H9 (cell line): ENCODE measurements around the gene MYH14. TPM values are rescaled to one million over a fixed set of nuclear protein-coding genes. Genes with fewer than 3 reads are reported as not detected.
"Not testable (repeated sequence)": the region's sequence is repeated elsewhere in the genome, so short reads cannot be mapped to it uniquely, and the experiment has no call there.

ENCODE experiments used
- DNase-seq: peaks from one replicate; pipeline ENCODE4 v3.0.0-alpha.2; 2017
- H2AFZ ChIP-seq: one replicate; pipeline ENCODE4 v1.6.1; 2013; ENCODE audit warnings: mild to moderate bottlenecking, low read length, control low read depth, moderate library complexity
- H2AK5ac ChIP-seq: 2 replicates; pipeline ENCODE4 v1.6.1; 2013; ENCODE audit warnings: low read length, control low read depth, mixed read lengths; ENCODE audit not compliant: insufficient read length
- H2BK120ac ChIP-seq: one replicate; pipeline ENCODE4 v1.6.1; 2013; ENCODE audit warnings: low read depth, mild to moderate bottlenecking, low read length, control low read depth, inconsistent platforms; ENCODE audit not compliant: poor library complexity, severe bottlenecking
- H2BK12ac ChIP-seq: 2 replicates; pipeline ENCODE4 v1.6.1; 2013; ENCODE audit warnings: low read length, control low read depth, mixed read lengths, low read depth; ENCODE audit not compliant: insufficient read length
- H2BK15ac ChIP-seq: 2 replicates; pipeline ENCODE4 v1.6.1; 2013; ENCODE audit warnings: low read depth, low read length, control low read depth
- H2BK20ac ChIP-seq: one replicate; pipeline ENCODE4 v1.6.1; 2013; ENCODE audit warnings: low read depth, mild to moderate bottlenecking, low read length, control low read depth, inconsistent platforms; ENCODE audit not compliant: poor library complexity, severe bottlenecking
- H2BK5ac ChIP-seq: 2 replicates; pipeline ENCODE4 v1.6.1; 2013; ENCODE audit warnings: low read length, control low read depth, mixed read lengths; ENCODE audit not compliant: insufficient read length
- H3K14ac ChIP-seq: 2 replicates; pipeline ENCODE4 v1.6.1; 2013; ENCODE audit warnings: low read length, control low read depth; ENCODE audit not compliant: insufficient read depth
- H3K18ac ChIP-seq: 2 replicates; pipeline ENCODE4 v1.6.1; 2013; ENCODE audit warnings: low read depth, mild to moderate bottlenecking, mixed read lengths, low read length, control low read depth; ENCODE audit not compliant: insufficient read length
- H3K23ac ChIP-seq: 2 replicates; pipeline ENCODE4 v1.6.1; 2013; ENCODE audit warnings: low read length, control low read depth, mixed read lengths, low read depth; ENCODE audit not compliant: insufficient read length
- H3K23me2 ChIP-seq: 2 replicates; pipeline ENCODE4 v1.6.1; 2013; ENCODE audit warnings: low read depth, mild to moderate bottlenecking, mixed read lengths, low read length, control low read depth; ENCODE audit not compliant: insufficient read length, poor library complexity, severe bottlenecking
- H3K27ac ChIP-seq: 2 replicates; pipeline ENCODE4 v1.5.1; 2013; ENCODE audit warnings: low read length, control low read depth, mixed read lengths, low read depth; ENCODE audit not compliant: insufficient read length
- H3K27me3 ChIP-seq: 2 replicates; pipeline ENCODE4 v1.6.1; 2013; ENCODE audit warnings: low read length, control low read depth, inconsistent platforms; ENCODE audit not compliant: insufficient read depth
- H3K4ac ChIP-seq: 2 replicates; pipeline ENCODE4 v1.6.1; 2013; ENCODE audit warnings: low read depth, mild to moderate bottlenecking, control low read depth, inconsistent platforms, low read length, moderate library complexity
- H3K4me1 ChIP-seq: 2 replicates; pipeline ENCODE4 v1.6.1; 2013; ENCODE audit warnings: low read length, control low read depth, inconsistent platforms; ENCODE audit not compliant: insufficient read depth
- H3K4me2 ChIP-seq: 2 replicates; pipeline ENCODE4 v1.6.1; 2013; ENCODE audit warnings: low read length, control low read depth, mixed read lengths; ENCODE audit not compliant: insufficient read length, insufficient read depth
- H3K56ac ChIP-seq: 2 replicates; pipeline ENCODE4 v1.6.1; 2013; ENCODE audit warnings: low read depth, mild to moderate bottlenecking, mixed read lengths, low read length, control low read depth; ENCODE audit not compliant: insufficient read length
- H3K79me1 ChIP-seq: 2 replicates; pipeline ENCODE4 v1.6.1; 2013; ENCODE audit warnings: low read depth, mild to moderate bottlenecking, moderate library complexity, low read length, control low read depth, inconsistent platforms; ENCODE audit not compliant: insufficient read depth, poor library complexity, severe bottlenecking
- H3K79me2 ChIP-seq: 2 replicates; pipeline ENCODE4 v1.6.1; 2013; ENCODE audit warnings: low read length, control low read depth, inconsistent platforms; ENCODE audit not compliant: insufficient read depth
- H3K9ac ChIP-seq: 2 replicates; pipeline ENCODE4 v1.6.1; 2013; ENCODE audit warnings: low read length, control low read depth, mixed read lengths; ENCODE audit not compliant: insufficient read length; ENCODE audit errors: extremely low read depth
- H3K9me3 ChIP-seq: one replicate; pipeline ENCODE4 v1.6.1; 2013; ENCODE audit warnings: low read depth, low read length, inconsistent platforms; ENCODE audit not compliant: control insufficient read depth
- H3T11ph ChIP-seq: one replicate; pipeline ENCODE4 v1.6.1; 2013; ENCODE audit warnings: mild to moderate bottlenecking, low read length, control low read depth, inconsistent platforms
- H4K20me1 ChIP-seq: one replicate; pipeline ENCODE4 v1.6.1; 2013; ENCODE audit not compliant: control insufficient read depth, insufficient read length, insufficient read depth
- H4K5ac ChIP-seq: 2 replicates; pipeline ENCODE4 v1.6.1; 2013; ENCODE audit warnings: low read depth, mild to moderate bottlenecking, mixed read lengths, low read length, control low read depth; ENCODE audit not compliant: insufficient read length
- H4K8ac ChIP-seq: replicated peaks from 2 replicates; pipeline ENCODE4 v1.6.1; 2013; ENCODE audit warnings: low read length, control low read depth, mixed read lengths, low read depth; ENCODE audit not compliant: insufficient read length
- H4K91ac ChIP-seq: 2 replicates; pipeline ENCODE4 v1.6.1; 2013; ENCODE audit warnings: low read depth, mild to moderate bottlenecking, moderate library complexity, mixed read lengths, low read length, control low read depth; ENCODE audit not compliant: insufficient read length
- H3K27ac Mint-ChIP-seq, 3 experiments: 2 replicates in 2 of 3; 3 replicates in 1 of 3; pipeline ENCODE4 v1.8.0; 2020 to 2021; ENCODE audit warnings: mixed read lengths in 3 of 3, mild to moderate bottlenecking in 1 of 3, moderate library complexity in 1 of 3
- H3K27me3 Mint-ChIP-seq: 2 replicates; pipeline ENCODE4 v1.8.0; 2021; ENCODE audit warnings: low read depth, mild to moderate bottlenecking, moderate library complexity, mixed read lengths
- H3K36me3 Mint-ChIP-seq, 3 experiments: 2 replicates in 2 of 3; 3 replicates in 1 of 3; pipeline ENCODE4 v1.8.0; 2020 to 2021; ENCODE audit warnings: low read depth in 3 of 3, mixed read lengths in 3 of 3; ENCODE audit not compliant: insufficient read depth in 1 of 3
- H3K4me1 Mint-ChIP-seq, 2 experiments: 2 replicates each; pipeline ENCODE4 v1.8.0; 2020; ENCODE audit warnings: mixed read lengths in 2 of 2
- H3K4me3 Mint-ChIP-seq, 2 experiments: 2 replicates in 1 of 2; 3 replicates in 1 of 2; pipeline ENCODE4 v1.8.0; 2020 to 2021; ENCODE audit warnings: mild to moderate bottlenecking in 2 of 2, mixed read lengths in 2 of 2, moderate library complexity in 1 of 2
- H3K9me3 Mint-ChIP-seq, 2 experiments: 2 replicates in 1 of 2; 3 replicates in 1 of 2; pipeline ENCODE4 v1.8.0; 2020; ENCODE audit warnings: mild to moderate bottlenecking in 2 of 2, mixed read lengths in 2 of 2, moderate library complexity in 1 of 2
- CTCF ChIP-seq: fragments of 200-600 bp; sonication (generic); conservative IDR thresholded peaks from 3 replicates; pipeline ENCODE4 v1.8.0; 2021; ENCODE audit warnings: antibody characterized with exemption, mild to moderate bottlenecking
- WGBS: extraction: QIAGEN DNeasy Blood & Tissue Kit; methylation state at CpG from one replicate; pipeline ENCODE4 v1.1.7; 2013; ENCODE audit warnings: missing lambda C conversion rate, low lambda C conversion rate, mixed read lengths; ENCODE audit not compliant: insufficient read length; ENCODE audit errors: extremely low coverage; 5-methylcytosine and 5-hydroxymethylcytosine counted together
- total RNA-seq: library from RNA; stranded (reverse); gene quantifications from 2 replicates; pipeline ENCODE4 v1.2.1, GENCODE V29; 2021

The MYH14 gene
- total RNA-seq, 1 experiment from 2014 or later = 27.7 TPM

- H2AK5ac ChIP-seq = no peak overlapping the region
- no peak overlapping the region for H2AFZ ChIP-seq
- H3K23ac ChIP-seq = no peak overlapping the region
- no peak overlapping the region for H4K8ac ChIP-seq
- no peak overlapping the region for H2BK120ac ChIP-seq
- H3K79me1 ChIP-seq = no peaks in the 10 kb centered on the region
- no peak overlapping the region for H3K4ac ChIP-seq
- H3K9me3 ChIP-seq = no peaks in the 10 kb centered on the region
- no peak overlapping the region for H4K5ac ChIP-seq
- no peak for DNase-seq
- peaks cover 1% of the 10 kb centered on the region; the same call in 1 of the 2 replicates for H3K4me1 ChIP-seq
- H3K9ac ChIP-seq = no peak overlapping the region
- no peak overlapping the region for H2BK12ac ChIP-seq
- H3K27me3 Mint-ChIP-seq = no peaks in the 10 kb centered on the region; the same call in 1 of the 2 replicates
- no peak overlapping the region for H3T11ph ChIP-seq
- H3K9me3 Mint-ChIP-seq = no peaks in the 10 kb centered on the region; a peak in 1 of 5 replicates
- no peak overlapping the region for H2BK15ac ChIP-seq
- H3K27ac Mint-ChIP-seq = peak overlapping the region in 1 of 3 experiments; percentile 32; a peak in 1 of 7 replicates
- H3K36me3 Mint-ChIP-seq = no peaks in the 10 kb centered on the region
- H3K23me2 ChIP-seq = no peaks in the 10 kb centered on the region
- H3K4me3 Mint-ChIP-seq = no peak overlapping the region
- no peak overlapping the region for H3K4me2 ChIP-seq
- TF ChIP-seq CTCF = no peak
- no peaks in the 10 kb centered on the region for H3K27me3 ChIP-seq
- H3K56ac ChIP-seq = no peak overlapping the region
- H3K4me1 Mint-ChIP-seq = peaks cover 3 to 5% of the 10 kb centered on the region in 2 experiments
- H3K79me2 ChIP-seq = no peaks in the 10 kb centered on the region
- H4K91ac ChIP-seq = no peak overlapping the region
- H3K18ac ChIP-seq = no peak overlapping the region
- H3K27ac ChIP-seq = no peak overlapping the region
- H4K20me1 ChIP-seq = no peaks in the 10 kb centered on the region
- H2BK20ac ChIP-seq = no peak overlapping the region
- no CpG with 5 or more reads among the region's 4 CpGs for WGBS
- no peak overlapping the region for H2BK5ac ChIP-seq
- no peak overlapping the region for H3K14ac ChIP-seq
Measured at GRCh38 chr19:50352242-50352641, 148.8 kb downstream of the MYH14 start.

GRCh38 chr19:50353487-50353880 lies 150.1 kb downstream of the MYH14 start:
- H3K4ac ChIP-seq, H3K4me1 ChIP-seq, H3K36me3 Mint-ChIP-seq, H2AFZ ChIP-seq, H2BK20ac ChIP-seq, H3K14ac ChIP-seq, H3K27me3 ChIP-seq, H4K5ac ChIP-seq, H3K9me3 ChIP-seq, H3K9me3 Mint-ChIP-seq, H3K27ac ChIP-seq, H3K4me3 Mint-ChIP-seq, H3K23ac ChIP-seq, H3K23me2 ChIP-seq, H3K56ac ChIP-seq, H3K27ac Mint-ChIP-seq, H2BK5ac ChIP-seq, H4K8ac ChIP-seq, DNase-seq, H2BK120ac ChIP-seq, H3K4me1 Mint-ChIP-seq, H3K27me3 Mint-ChIP-seq, H3K4me2 ChIP-seq, H3K9ac ChIP-seq, H4K20me1 ChIP-seq, H2BK15ac ChIP-seq, H3T11ph ChIP-seq, H4K91ac ChIP-seq, H2AK5ac ChIP-seq, H3K18ac ChIP-seq, H3K79me2 ChIP-seq, H2BK12ac ChIP-seq, H3K79me1 ChIP-seq: not testable (repeated sequence)
- WGBS = no CpG with 5 or more reads among the region's 7 CpGs
